ACHN (cell line): ENCODE data around the gene JARID2.
A peak's percentile ranks its signal among the peaks of the same experiment; 100 is the strongest.

Experiments used
- DNase-seq: peaks from one replicate; pipeline ENCODE4 v3.0.0-alpha.2; 2015
- in situ Hi-C: cut with HindIII; loops from 2 replicates; pipeline ENCODE4 v1.10.0; 2017; ENCODE audit warnings: low sequenced_read_pairs, low pct_ligation_motif_present, low pct_unique_long_range_greater_than_20kb

Gene JARID2

GRCh38 chr6:15245361-15246216 is at the start of gene JARID2:
TSS of gene JARID2 (plus strand) at chr6:15246069. CDS start at chr6:15246540, 471 bp downstream.
- in situ Hi-C loops: no loop called here
- peak; percentile 94 for DNase-seq

DNA sequence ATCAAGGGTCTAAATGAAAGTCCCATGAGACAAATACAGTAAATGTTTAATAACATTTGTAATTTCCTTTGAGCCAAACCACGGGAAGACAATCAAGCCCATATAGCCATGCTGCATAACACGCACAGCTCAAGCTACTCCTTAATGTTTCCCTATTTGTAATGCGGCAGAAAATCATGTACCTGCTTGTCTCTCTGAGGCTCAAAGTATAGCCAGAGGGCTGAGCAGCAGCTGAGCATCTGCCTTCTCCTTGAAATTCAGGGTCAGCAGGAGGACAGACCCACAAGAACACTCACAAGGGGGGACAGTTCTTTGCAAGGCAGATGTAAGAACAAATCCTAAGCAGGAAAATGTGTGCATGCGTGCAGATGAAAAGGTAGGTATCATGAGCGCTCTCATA is 45.8 kb upstream of the JARID2 start:
- in situ Hi-C loops: no loop called here
- DNase-seq: no peak

GRCh38 chr6:15205321-15205720 is 40.5 kb upstream of the JARID2 start:
- DNase-seq: no peak
- in situ Hi-C loops: no loop called here

- DNase-seq: no peak
- in situ Hi-C loops: no loop called here
Observed at GRCh38 chr6:15206887-15207286, 39.0 kb upstream of the JARID2 start.

GRCh38 chr6:15207923-15208322 is 37.9 kb upstream of the JARID2 start:
- no peak for DNase-seq
- in situ Hi-C loops: no loop called here

GRCh38 chr6:15213838-15214400 is 31.9 kb upstream of the JARID2 start:
- in situ Hi-C loops: no loop called here

GRCh38 chr6:15218401-15218800 is 27.5 kb upstream of the JARID2 start:
- DNase-seq: no peak
- in situ Hi-C loops: no loop called here

More at GRCh38 chr6:15213838-15214400, 31.9 kb upstream of the JARID2 start:
- no peak for DNase-seq

GRCh38 chr6:15220062-15220461 is 25.8 kb upstream of the JARID2 start:
- no peak for DNase-seq
- in situ Hi-C loops: no loop called here

- in situ Hi-C loops: no loop called here
- no peak for DNase-seq
Observed at GRCh38 chr6:15227827-15228318, 18.0 kb upstream of the JARID2 start.

DNA sequence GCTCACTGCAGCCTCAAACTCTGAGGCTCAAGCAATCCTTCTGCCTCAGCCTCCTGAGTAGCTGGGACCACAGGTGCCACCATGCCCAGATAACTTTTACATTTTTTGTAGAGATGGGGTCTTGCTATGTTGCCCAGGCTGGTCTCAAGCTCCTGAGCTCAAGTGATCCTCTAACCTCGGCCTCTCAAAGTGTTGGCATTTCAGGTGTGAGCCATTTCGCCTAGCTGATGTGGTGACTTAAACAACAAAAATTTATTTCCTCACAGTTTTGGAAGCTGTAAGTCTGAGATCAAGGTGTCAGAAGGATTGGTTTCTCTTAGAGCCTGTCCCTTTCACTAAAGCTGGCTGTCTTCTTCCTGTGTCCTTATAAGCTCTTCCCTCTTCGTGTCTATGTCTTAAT is 15.0 kb upstream of the JARID2 start:
- in situ Hi-C loops: no loop called here
- DNase-seq: no peak

DNA sequence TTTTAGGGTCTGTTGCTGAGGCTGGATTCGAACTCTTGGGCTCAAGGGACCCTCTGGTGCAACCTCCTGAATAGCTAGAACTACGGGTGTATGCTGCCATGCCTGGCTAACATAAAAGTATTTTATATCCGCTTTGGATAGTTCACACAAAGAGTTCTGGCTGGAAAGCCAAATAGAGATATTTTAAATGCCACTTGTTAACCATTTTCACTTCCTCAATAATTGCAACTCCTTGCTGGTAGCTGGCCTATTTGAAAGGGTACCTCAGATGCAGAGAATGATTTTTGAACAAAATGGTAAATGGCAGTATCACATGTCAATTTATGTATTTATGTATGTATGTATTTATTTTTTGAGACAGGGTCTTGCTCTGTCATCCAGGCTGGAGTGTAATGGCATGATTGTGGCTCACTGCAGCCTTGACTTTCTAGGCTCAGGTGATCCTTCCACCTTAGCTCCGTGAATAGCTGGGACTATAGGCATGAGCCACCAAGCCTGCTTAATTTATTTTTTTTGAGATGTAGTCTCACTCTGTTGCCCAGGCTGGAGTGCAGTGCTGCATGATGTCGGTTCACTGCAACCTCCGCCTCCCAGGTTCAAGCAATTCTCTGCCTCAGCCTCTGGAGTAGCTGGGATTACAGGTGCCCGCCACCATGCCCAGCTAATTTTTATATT is 12.9 kb upstream of the JARID2 start:
- no peak for DNase-seq
- in situ Hi-C loops: no loop called here

GRCh38 chr6:15234068-15234758 is 11.7 kb upstream of the JARID2 start:
- no peak for DNase-seq
- in situ Hi-C loops: no loop called here

- in situ Hi-C loops: no loop called here
- DNase-seq: no peak
Observed at GRCh38 chr6:15239616-15240364, 6.1 kb upstream of the JARID2 start.

- in situ Hi-C loops: no loop called here
- DNase-seq: no peak
Observed at GRCh38 chr6:15242503-15242902, 3.4 kb upstream of the JARID2 start.

DNA sequence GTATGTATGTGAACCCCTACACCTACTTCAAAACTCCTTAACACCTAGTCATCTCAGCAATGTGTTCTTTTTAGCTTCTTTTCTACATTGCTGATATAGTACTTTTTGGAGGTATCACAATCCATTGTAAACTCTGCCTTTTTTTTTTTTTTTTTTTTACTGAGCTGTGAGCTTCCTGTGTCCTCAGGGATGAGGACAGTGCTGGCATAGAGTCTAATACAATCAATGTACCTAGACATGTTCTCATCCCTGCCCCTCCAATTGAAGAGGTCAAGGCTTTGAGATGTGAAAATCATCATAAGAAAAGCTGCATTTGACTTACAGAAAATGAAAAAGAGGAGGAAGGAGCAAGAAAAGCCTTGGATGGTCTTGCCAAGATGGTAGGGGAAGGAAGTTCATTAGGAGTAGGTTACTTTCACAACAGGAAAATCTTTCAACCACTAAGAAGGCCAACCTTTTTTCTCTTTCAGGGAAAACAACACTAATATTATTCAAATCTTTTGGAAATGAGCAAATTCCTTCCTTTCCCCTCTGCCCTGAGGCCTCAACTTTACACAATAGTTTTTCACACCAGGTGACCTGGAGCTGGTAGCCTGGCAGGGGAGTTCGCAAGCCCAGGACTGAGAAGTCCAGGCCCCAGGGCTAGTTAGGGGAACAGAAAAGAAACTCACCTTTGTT is 2.8 kb upstream of the JARID2 start:
- in situ Hi-C loops: no loop called here
- DNase-seq: no peak

DNA sequence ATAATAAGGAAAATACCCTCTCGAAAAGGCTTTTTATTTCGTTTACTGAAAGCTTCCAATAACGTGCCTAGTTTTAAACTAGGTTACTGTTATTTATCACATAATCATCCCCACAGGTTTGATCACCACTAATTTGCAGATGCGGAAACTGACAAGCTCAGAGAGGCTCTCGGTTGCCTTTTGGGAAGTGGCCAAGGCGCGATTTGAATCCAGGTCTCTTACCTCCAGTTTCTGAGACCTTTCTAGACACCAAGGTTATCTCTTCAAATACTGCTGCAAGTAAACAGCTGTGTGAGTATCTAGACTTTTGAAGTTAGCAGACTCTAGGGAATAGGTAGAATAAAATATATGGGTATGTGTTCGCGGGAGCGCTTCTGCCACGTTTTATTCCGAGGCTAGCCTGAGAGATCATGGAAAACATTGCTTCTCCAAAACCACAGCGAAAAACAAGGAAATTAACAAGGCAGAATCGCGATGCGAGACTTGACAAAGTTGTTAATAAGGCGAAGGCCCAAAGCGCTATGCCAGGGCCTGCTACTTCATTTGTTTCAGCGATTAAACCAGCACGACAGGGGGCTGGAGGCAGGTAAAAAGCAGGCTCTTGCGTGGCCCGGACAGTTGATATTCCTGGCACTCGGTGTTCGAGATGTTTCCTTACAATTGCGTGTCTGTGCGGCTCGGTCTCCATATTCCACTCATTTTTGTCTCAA is 1.8 kb upstream of the JARID2 start:
- in situ Hi-C loops: no loop called here
- DNase-seq: no peak

DNA sequence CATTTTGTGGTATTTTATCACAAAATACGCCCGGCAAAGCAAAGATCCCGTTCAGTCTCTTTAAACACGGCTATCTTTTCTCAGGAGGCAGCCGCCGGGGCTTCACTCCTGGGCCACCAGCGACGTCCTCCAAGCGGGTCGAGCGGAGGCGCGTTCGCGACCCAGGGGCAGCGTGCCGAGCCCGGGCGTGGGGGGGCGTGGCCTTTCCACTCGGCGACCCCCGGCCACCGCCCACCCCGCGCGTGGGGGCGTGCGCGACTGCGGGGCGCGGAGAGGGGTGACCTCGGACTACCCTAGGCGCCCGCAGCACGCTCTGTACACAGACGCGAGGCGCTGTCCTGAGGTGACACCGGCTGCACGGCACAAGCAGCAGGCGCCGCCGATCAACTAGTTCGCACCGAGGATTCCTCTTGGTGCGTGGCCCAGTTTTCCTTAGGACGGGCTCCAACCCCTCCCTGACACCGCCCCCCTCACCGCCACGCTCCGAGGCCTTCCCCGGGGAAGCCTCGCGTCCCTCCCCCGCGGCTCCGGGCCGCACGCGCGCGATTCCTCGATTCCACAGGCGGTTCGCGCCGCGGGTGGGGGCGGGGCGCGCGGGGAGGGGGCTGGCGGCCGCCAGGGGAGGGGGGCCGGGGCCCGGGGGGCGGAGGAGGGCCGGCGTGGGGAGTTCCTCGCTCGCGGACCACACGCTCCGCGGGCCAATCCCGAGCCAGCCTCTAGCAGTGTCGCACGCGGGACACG is 1.1 kb upstream of the JARID2 start:
- peak; percentile 62 for DNase-seq
- in situ Hi-C loops: no loop called here
